ENCODE data around the gene SDS.

GRCh38 chr12:113378291-113378690, 25.4 kb downstream of the SDS start:
- TF ChIP-seq CTCF (IDR thresholded peaks at IDR 0.05; ENCODE audit: borderline replicate concordance, extremely low read depth, low read length, poor library complexity, severe bottlenecking) (no peak), EZH2 (IDR thresholded peaks at IDR 0.05; ENCODE audit: borderline replicate concordance, low read depth, low read length, severe bottlenecking) (no peak)
